Mesendoderm (in vitro differentiated cells): ENCODE data around the gene ZNF217.
"Not testable (repeated sequence)": the region's sequence is repeated elsewhere in the genome, so short reads cannot be mapped to it uniquely, and the experiment has no call there.

Experiments
- DNase-seq: peaks from one replicate; pipeline ENCODE4 v3.0.0; 2013
- H2AK5ac ChIP-seq: 2 replicates; pipeline ENCODE4 v1.6.1; 2013; ENCODE audit warnings: low read length, inconsistent platforms
- H2BK120ac ChIP-seq: 2 replicates; pipeline ENCODE4 v1.6.1; 2013; ENCODE audit warnings: low read depth, mild to moderate bottlenecking, low read length, moderate library complexity, mixed read lengths
- H2BK15ac ChIP-seq: replicated peaks from 2 replicates; pipeline ENCODE4 v1.6.1; 2013; ENCODE audit warnings: low read depth, mild to moderate bottlenecking, moderate library complexity
- H2BK5ac ChIP-seq: 2 replicates; pipeline ENCODE4 v1.6.1; 2013; ENCODE audit warnings: low read length, inconsistent platforms
- H3K18ac ChIP-seq: 2 replicates; pipeline ENCODE4 v1.6.1; 2013; ENCODE audit warnings: mild to moderate bottlenecking, low read length, mixed read lengths
- H3K23ac ChIP-seq: one replicate; pipeline ENCODE4 v1.6.1; 2013; ENCODE audit warnings: low read length
- H3K27ac ChIP-seq: 2 replicates; pipeline ENCODE4 v1.5.1; 2013; ENCODE audit warnings: low read depth, mild to moderate bottlenecking, inconsistent platforms, low read length, moderate library complexity
- H3K27me3 ChIP-seq: 2 replicates; pipeline ENCODE4 v1.6.1; 2013; ENCODE audit warnings: low read length, control low read depth, mild to moderate bottlenecking, inconsistent platforms; ENCODE audit not compliant: insufficient read depth, poor library complexity
- H3K36me3 ChIP-seq: 2 replicates; pipeline ENCODE4 v1.6.1; 2013; ENCODE audit warnings: low read length, inconsistent platforms; ENCODE audit not compliant: control insufficient read depth, insufficient read depth
- H3K4ac ChIP-seq: one replicate; pipeline ENCODE4 v1.6.1; 2013; ENCODE audit warnings: low read depth, mild to moderate bottlenecking, low read length, moderate library complexity
- H3K4me1 ChIP-seq: 2 replicates; pipeline ENCODE4 v1.6.1; 2013; ENCODE audit warnings: low read depth, low read length, inconsistent platforms; ENCODE audit not compliant: control insufficient read depth
- H3K4me2 ChIP-seq: 2 replicates; pipeline ENCODE4 v1.6.1; 2013; ENCODE audit warnings: low read length
- H3K4me3 ChIP-seq: 2 replicates; pipeline ENCODE4 v1.5.1; 2013; ENCODE audit warnings: mild to moderate bottlenecking, low read length
- H3K56ac ChIP-seq: one replicate; pipeline ENCODE4 v1.6.1; 2013; ENCODE audit warnings: low read length
- H3K79me1 ChIP-seq: 2 replicates; pipeline ENCODE4 v1.6.1; 2013; ENCODE audit warnings: low read length, inconsistent platforms
- H3K79me2 ChIP-seq: 2 replicates; pipeline ENCODE4 v1.6.1; 2013; ENCODE audit warnings: mild to moderate bottlenecking, low read length; ENCODE audit not compliant: control insufficient read depth, insufficient read depth
- H3K9ac ChIP-seq: 2 replicates; pipeline ENCODE4 v1.6.1; 2013; ENCODE audit warnings: low read length, inconsistent platforms
- H4K5ac ChIP-seq: one replicate; pipeline ENCODE4 v1.6.1; 2013; ENCODE audit warnings: low read length
- H4K8ac ChIP-seq: one replicate; pipeline ENCODE4 v1.6.1; 2013; ENCODE audit warnings: low read depth, mild to moderate bottlenecking, control low read depth, low read length, moderate library complexity
- WGBS: extraction: QIAGEN DNeasy Blood & Tissue Kit; methylation state at CpG from one replicate; pipeline ENCODE4 v1.1.7; 2013; ENCODE audit warnings: low lambda C conversion rate, missing lambda C conversion rate; ENCODE audit not compliant: insufficient coverage; ENCODE audit errors: extremely low coverage; 5-methylcytosine and 5-hydroxymethylcytosine counted together

ZNF217 gene

GRCh38 chr20:53529658-53530057 lies 64.0 kb downstream of the ZNF217 start:
- no peaks in the 10 kb centered on the region for H3K79me2 ChIP-seq
- no peak overlapping the region for H2BK5ac ChIP-seq
- H4K8ac ChIP-seq = no peak overlapping the region
- no CpG with 5 or more reads among the region's 5 CpGs for WGBS
- no peaks in the 10 kb centered on the region for H3K79me1 ChIP-seq
- H2AK5ac ChIP-seq = no peak overlapping the region
- no peaks in the 10 kb centered on the region for H3K4me1 ChIP-seq
- H3K18ac ChIP-seq = no peak overlapping the region
- no peak overlapping the region for H3K23ac ChIP-seq
- peak; percentile 24 for DNase-seq
- H3K56ac ChIP-seq = no peak overlapping the region
- no peak overlapping the region for H3K27ac ChIP-seq
- no peaks in the 10 kb centered on the region for H3K27me3 ChIP-seq
- no peak overlapping the region for H3K4ac ChIP-seq
- no peak overlapping the region for H2BK15ac ChIP-seq
- H3K36me3 ChIP-seq = no peaks in the 10 kb centered on the region
- H3K4me3 ChIP-seq = no peak overlapping the region
- H3K9ac ChIP-seq = no peak overlapping the region
- H2BK120ac ChIP-seq = no peak overlapping the region
- no peak overlapping the region for H4K5ac ChIP-seq
- H3K4me2 ChIP-seq = no peak overlapping the region

GRCh38 chr20:53527196-53527595 lies 66.4 kb downstream of the ZNF217 start:
- H3K36me3 ChIP-seq = no peaks in the 10 kb centered on the region
- H3K4me2 ChIP-seq = no peak overlapping the region
- no peak overlapping the region for H3K18ac ChIP-seq
- WGBS = no CpG with 5 or more reads among the region's 8 CpGs
- no peak overlapping the region for H2BK120ac ChIP-seq
- no peaks in the 10 kb centered on the region for H3K79me1 ChIP-seq
- H3K23ac ChIP-seq = no peak overlapping the region
- no peaks in the 10 kb centered on the region for H3K27me3 ChIP-seq
- H3K9ac ChIP-seq = no peak overlapping the region
- no peak overlapping the region for H3K4me3 ChIP-seq
- no peaks in the 10 kb centered on the region for H3K4me1 ChIP-seq
- H4K8ac ChIP-seq = no peak overlapping the region
- H2AK5ac ChIP-seq = no peak overlapping the region
- no peak for DNase-seq
- H3K4ac ChIP-seq = no peak overlapping the region
- H3K79me2 ChIP-seq = no peaks in the 10 kb centered on the region
- H3K56ac ChIP-seq = no peak overlapping the region
- no peak overlapping the region for H2BK15ac ChIP-seq
- no peak overlapping the region for H2BK5ac ChIP-seq
- no peak overlapping the region for H3K27ac ChIP-seq
- H4K5ac ChIP-seq = no peak overlapping the region

- no peak overlapping the region for H2BK15ac ChIP-seq
- no peaks in the 10 kb centered on the region for H3K79me2 ChIP-seq
- H3K4ac ChIP-seq = no peak overlapping the region
- H3K36me3 ChIP-seq = no peaks in the 10 kb centered on the region
- WGBS = no CpG with 5 or more reads among the region's 13 CpGs
- no peak overlapping the region for H2AK5ac ChIP-seq
- no peaks in the 10 kb centered on the region for H3K79me1 ChIP-seq
- H4K8ac ChIP-seq = no peak overlapping the region
- no peak overlapping the region for H3K23ac ChIP-seq
- H3K27me3 ChIP-seq = no peaks in the 10 kb centered on the region
- H3K56ac ChIP-seq = no peak overlapping the region
- DNase-seq = no peak
- H3K9ac ChIP-seq = no peak overlapping the region
- H2BK5ac ChIP-seq = no peak overlapping the region
- no peak overlapping the region for H3K4me3 ChIP-seq
- H3K27ac ChIP-seq = no peak overlapping the region
- H3K4me1 ChIP-seq = no peaks in the 10 kb centered on the region
- H2BK120ac ChIP-seq = no peak overlapping the region
- H4K5ac ChIP-seq = no peak overlapping the region
- no peak overlapping the region for H3K18ac ChIP-seq
- no peak overlapping the region for H3K4me2 ChIP-seq
These were observed 68.9 kb downstream of the ZNF217 start for GRCh38 chr20:53524589-53525312.

- WGBS = no CpG with 5 or more reads among the region's 2 CpGs
- not testable (repeated sequence) for H3K4me3 ChIP-seq, H3K36me3 ChIP-seq, H3K27ac ChIP-seq, H3K27me3 ChIP-seq, H3K79me1 ChIP-seq, H3K18ac ChIP-seq, H2BK120ac ChIP-seq, H4K5ac ChIP-seq, H3K9ac ChIP-seq, H4K8ac ChIP-seq, DNase-seq, H3K23ac ChIP-seq, H3K4me2 ChIP-seq, H3K79me2 ChIP-seq, H2BK15ac ChIP-seq, H3K4me1 ChIP-seq, H2BK5ac ChIP-seq, H2AK5ac ChIP-seq, H3K4ac ChIP-seq, H3K56ac ChIP-seq
These were observed 70.0 kb downstream of the ZNF217 start for GRCh38 chr20:53523615-53524014.

GRCh38 chr20:53522696-53523095 lies 70.9 kb downstream of the ZNF217 start:
- H3K18ac ChIP-seq = no peak overlapping the region
- no peak overlapping the region for H2AK5ac ChIP-seq
- H3K79me2 ChIP-seq = no peaks in the 10 kb centered on the region
- H3K56ac ChIP-seq = no peak overlapping the region
- H2BK120ac ChIP-seq = no peak overlapping the region
- no peak overlapping the region for H2BK15ac ChIP-seq
- DNase-seq = no peak
- H3K4me1 ChIP-seq = no peaks in the 10 kb centered on the region
- H3K36me3 ChIP-seq = no peaks in the 10 kb centered on the region
- no peak overlapping the region for H3K4ac ChIP-seq
- H3K27me3 ChIP-seq = no peaks in the 10 kb centered on the region
- H3K4me2 ChIP-seq = no peak overlapping the region
- H3K23ac ChIP-seq = no peak overlapping the region
- H4K8ac ChIP-seq = no peak overlapping the region
- H3K4me3 ChIP-seq = no peak overlapping the region
- H3K27ac ChIP-seq = no peak overlapping the region
- no peaks in the 10 kb centered on the region for H3K79me1 ChIP-seq
- no peak overlapping the region for H4K5ac ChIP-seq
- no peak overlapping the region for H2BK5ac ChIP-seq
- H3K9ac ChIP-seq = no peak overlapping the region
- no CpG with 5 or more reads among the region's 5 CpGs for WGBS

- H3K79me1 ChIP-seq = no peaks in the 10 kb centered on the region
- H3K4me2 ChIP-seq = no peak overlapping the region
- H3K18ac ChIP-seq = no peak overlapping the region
- no peak overlapping the region for H3K56ac ChIP-seq
- no peak overlapping the region for H3K23ac ChIP-seq
- no peak overlapping the region for H3K4me3 ChIP-seq
- no peak overlapping the region for H2BK5ac ChIP-seq
- WGBS = no CpG with 5 or more reads among the region's 3 CpGs
- H2AK5ac ChIP-seq = no peak overlapping the region
- no peak for DNase-seq
- H4K5ac ChIP-seq = no peak overlapping the region
- H3K27me3 ChIP-seq = no peaks in the 10 kb centered on the region
- no peaks in the 10 kb centered on the region for H3K36me3 ChIP-seq
- no peak overlapping the region for H3K27ac ChIP-seq
- H2BK15ac ChIP-seq = no peak overlapping the region
- H3K9ac ChIP-seq = no peak overlapping the region
- H2BK120ac ChIP-seq = no peak overlapping the region
- H3K4ac ChIP-seq = no peak overlapping the region
- no peaks in the 10 kb centered on the region for H3K79me2 ChIP-seq
- no peaks in the 10 kb centered on the region for H3K4me1 ChIP-seq
- H4K8ac ChIP-seq = no peak overlapping the region
These were observed 71.6 kb downstream of the ZNF217 start for GRCh38 chr20:53522026-53522425.
